HG02571 (cell line): ENCODE data around the gene PPIAL4G.
"Not testable (repeated sequence)": the region's sequence is repeated elsewhere in the genome, so short reads cannot be mapped to it uniquely, and the experiment has no call there.

ENCODE experiments used
- ATAC-seq: cut with Tn5 transposase; IDR thresholded peaks from one replicate; pipeline ENCODE4 v1.9.1; 2021; ENCODE audit warnings: mild to moderate bottlenecking, moderate library complexity; ENCODE audit not compliant: unreplicated experiment

The PPIAL4G gene

GRCh38 chr1:148483029-148483428, at the start of gene PPIAL4G:
Gene PPIAL4G, minus strand, starts transcription at chr1:148483302. Its CDS starts 50 bp downstream, at chr1:148483252.
- ATAC-seq, result not testable (repeated sequence)

- ATAC-seq, result not testable (repeated sequence)
Observed at GRCh38 chr1:148532158-148532557, 49.1 kb upstream of the PPIAL4G start.

- ATAC-seq, result not testable (repeated sequence)
Observed at GRCh38 chr1:148529101-148529567, 46.0 kb upstream of the PPIAL4G start.

GRCh38 chr1:148528591-148528990, 45.5 kb upstream of the PPIAL4G start:
- ATAC-seq, result not testable (repeated sequence)

GRCh38 chr1:148526587-148526986, 43.5 kb upstream of the PPIAL4G start:
- not testable (repeated sequence) for ATAC-seq

- ATAC-seq, result not testable (repeated sequence)
Observed at GRCh38 chr1:148523205-148524144, 40.4 kb upstream of the PPIAL4G start.

- peak; percentile 84 for ATAC-seq
Observed at GRCh38 chr1:148522561-148523204, 39.6 kb upstream of the PPIAL4G start.

- not testable (repeated sequence) for ATAC-seq
Observed at GRCh38 chr1:148522072-148522471, 39.0 kb upstream of the PPIAL4G start.

- ATAC-seq, result not testable (repeated sequence)
Observed at GRCh38 chr1:148514310-148514709, 31.2 kb upstream of the PPIAL4G start.

- ATAC-seq, result not testable (repeated sequence)
Observed at GRCh38 chr1:148512571-148513184, 29.6 kb upstream of the PPIAL4G start.

GRCh38 chr1:148493933-148494332, 10.8 kb upstream of the PPIAL4G start:
- ATAC-seq, result not testable (repeated sequence)

- ATAC-seq, result not testable (repeated sequence)
Observed at GRCh38 chr1:148481134-148481533, 2.0 kb downstream of the PPIAL4G start.

GRCh38 chr1:148459694-148460093, 23.4 kb downstream of the PPIAL4G start:
- not testable (repeated sequence) for ATAC-seq

- not testable (repeated sequence) for ATAC-seq
Observed at GRCh38 chr1:148458901-148459581, 24.1 kb downstream of the PPIAL4G start.

GRCh38 chr1:148458398-148458797, 24.7 kb downstream of the PPIAL4G start:
- not testable (repeated sequence) for ATAC-seq

GRCh38 chr1:148452845-148453244, 30.3 kb downstream of the PPIAL4G start:
- not testable (repeated sequence) for ATAC-seq

GRCh38 chr1:148439654-148440325, 43.3 kb downstream of the PPIAL4G start:
- ATAC-seq, result not testable (repeated sequence)

GRCh38 chr1:148435406-148435805, 47.7 kb downstream of the PPIAL4G start:
- ATAC-seq, result no peak

GRCh38 chr1:148434832-148435231, 48.3 kb downstream of the PPIAL4G start:
- no peak for ATAC-seq

- not testable (repeated sequence) for ATAC-seq
Observed at GRCh38 chr1:148432916-148433317, 50.2 kb downstream of the PPIAL4G start.
